Parathyroid adenoma (tissue), 2 donors: Measurements from ENCODE around the gene LCOR.

Experiments used
- H2AFZ ChIP-seq: fragments of 300-600 bp; sonication (generic); one replicate; pipeline ENCODE4 v1.7.0; 2017; ENCODE audit warnings: antibody characterized with exemption, mild to moderate bottlenecking
- H3K27ac ChIP-seq: fragments of 300-600 bp; sonication (generic); one replicate; pipeline ENCODE4 v1.7.0; 2017
- H3K27me3 ChIP-seq: fragments of 300-600 bp; sonication (generic); one replicate; pipeline ENCODE4 v1.7.0; 2017; ENCODE audit warnings: low read length; ENCODE audit not compliant: control insufficient read depth, insufficient read depth
- H3K36me3 ChIP-seq: fragments of 300-600 bp; sonication (generic); one replicate; pipeline ENCODE4 v1.7.0; 2017; ENCODE audit warnings: low read length; ENCODE audit not compliant: control insufficient read depth, insufficient read depth
- H3K4me1 ChIP-seq: fragments of 300-600 bp; sonication (generic); one replicate; pipeline ENCODE4 v1.7.0; 2017; ENCODE audit warnings: control low read depth
- H3K4me2 ChIP-seq: fragments of 300-600 bp; sonication (generic); one replicate; pipeline ENCODE4 v1.7.0; 2017; ENCODE audit warnings: low read length
- H3K4me3 ChIP-seq: fragments of 300-600 bp; sonication (generic); one replicate; pipeline ENCODE4 v1.7.0; 2017; ENCODE audit warnings: low read depth, low read length
- H3K79me2 ChIP-seq: fragments of 300-600 bp; sonication (generic); one replicate; pipeline ENCODE4 v1.7.0; 2017; ENCODE audit warnings: control low read depth
- H3K9ac ChIP-seq: fragments of 300-600 bp; sonication (generic); one replicate; pipeline ENCODE4 v1.7.0; 2017; ENCODE audit warnings: mild to moderate bottlenecking
- H3K9me3 ChIP-seq: fragments of 300-600 bp; sonication (generic); one replicate; pipeline ENCODE4 v1.7.0; 2017; ENCODE audit warnings: low read length; ENCODE audit not compliant: control insufficient read depth
- TF ChIP-seq, protein P1 (sequence below): fragments of 300-600 bp; sonication (generic); IDR thresholded peaks from one replicate; pipeline ENCODE4 v1.7.0; 2017; ENCODE audit warnings: antibody characterized with exemption, mild to moderate bottlenecking
- donor health status: primary hyperparathyroidism.

The LCOR gene

DNA sequence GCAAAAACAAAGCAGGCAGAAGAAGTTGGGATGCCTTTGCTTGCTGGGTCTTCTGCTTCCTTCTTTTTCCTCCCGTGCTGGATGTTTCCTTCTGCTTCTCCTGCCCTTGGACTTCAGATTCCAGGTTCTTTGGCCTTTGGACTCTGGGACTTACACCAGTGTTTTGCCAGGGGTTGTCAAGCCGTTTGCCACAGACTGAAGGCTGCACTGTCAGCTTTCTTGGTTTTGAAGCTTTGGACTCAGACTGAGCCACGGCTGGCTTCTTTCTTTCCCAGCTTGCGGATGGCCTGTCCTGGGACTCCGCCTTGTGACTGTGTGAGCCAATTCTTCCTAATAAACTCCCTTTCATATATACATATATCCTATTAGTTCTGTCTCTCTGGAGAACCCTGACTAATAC is 11.3 kb upstream of the LCOR start:
- no peak overlapping the region for H3K4me2 ChIP-seq
- TF ChIP-seq, protein P1, sequence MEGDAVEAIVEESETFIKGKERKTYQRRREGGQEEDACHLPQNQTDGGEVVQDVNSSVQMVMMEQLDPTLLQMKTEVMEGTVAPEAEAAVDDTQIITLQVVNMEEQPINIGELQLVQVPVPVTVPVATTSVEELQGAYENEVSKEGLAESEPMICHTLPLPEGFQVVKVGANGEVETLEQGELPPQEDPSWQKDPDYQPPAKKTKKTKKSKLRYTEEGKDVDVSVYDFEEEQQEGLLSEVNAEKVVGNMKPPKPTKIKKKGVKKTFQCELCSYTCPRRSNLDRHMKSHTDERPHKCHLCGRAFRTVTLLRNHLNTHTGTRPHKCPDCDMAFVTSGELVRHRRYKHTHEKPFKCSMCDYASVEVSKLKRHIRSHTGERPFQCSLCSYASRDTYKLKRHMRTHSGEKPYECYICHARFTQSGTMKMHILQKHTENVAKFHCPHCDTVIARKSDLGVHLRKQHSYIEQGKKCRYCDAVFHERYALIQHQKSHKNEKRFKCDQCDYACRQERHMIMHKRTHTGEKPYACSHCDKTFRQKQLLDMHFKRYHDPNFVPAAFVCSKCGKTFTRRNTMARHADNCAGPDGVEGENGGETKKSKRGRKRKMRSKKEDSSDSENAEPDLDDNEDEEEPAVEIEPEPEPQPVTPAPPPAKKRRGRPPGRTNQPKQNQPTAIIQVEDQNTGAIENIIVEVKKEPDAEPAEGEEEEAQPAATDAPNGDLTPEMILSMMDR: no peak
- no peak overlapping the region for H2AFZ ChIP-seq
- H3K4me1 ChIP-seq: no peaks in the 10 kb centered on the region
- H3K9me3 ChIP-seq: no peaks in the 10 kb centered on the region
- H3K9ac ChIP-seq: no peak overlapping the region
- no peaks in the 10 kb centered on the region for H3K27me3 ChIP-seq
- no peak overlapping the region for H3K27ac ChIP-seq
- H3K79me2 ChIP-seq: no peaks in the 10 kb centered on the region
- H3K36me3 ChIP-seq: no peaks in the 10 kb centered on the region
- H3K4me3 ChIP-seq: no peak overlapping the region

DNA sequence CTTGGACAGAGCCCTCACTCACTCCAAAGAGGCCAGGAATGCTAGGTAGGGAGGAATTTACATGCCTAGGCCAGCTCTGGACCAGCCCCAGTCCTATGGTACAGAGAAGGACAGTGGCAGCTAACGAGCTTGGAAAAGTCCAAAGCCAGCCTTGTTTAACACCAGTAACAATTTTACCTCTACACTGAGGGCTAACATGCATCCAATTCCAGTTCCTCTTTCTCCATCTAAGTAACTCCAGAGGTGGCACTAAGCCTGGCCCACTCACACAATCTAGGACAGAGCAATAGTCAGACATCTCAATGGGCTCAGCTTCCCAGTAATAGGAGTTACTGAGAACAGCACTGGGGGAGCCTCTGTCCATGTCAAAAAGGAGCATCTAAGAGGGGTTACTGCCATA is 5.7 kb upstream of the LCOR start:
- H3K27ac ChIP-seq: no peak overlapping the region
- no peak overlapping the region for H3K4me2 ChIP-seq
- H2AFZ ChIP-seq: no peak overlapping the region
- H3K27me3 ChIP-seq: no peaks in the 10 kb centered on the region
- no peaks in the 10 kb centered on the region for H3K9me3 ChIP-seq
- H3K4me3 ChIP-seq: no peak overlapping the region
- no peaks in the 10 kb centered on the region for H3K36me3 ChIP-seq
- peaks cover 3% of the 10 kb centered on the region for H3K4me1 ChIP-seq
- TF ChIP-seq, protein P1: no peak
- no peak overlapping the region for H3K9ac ChIP-seq
- H3K79me2 ChIP-seq: no peaks in the 10 kb centered on the region

DNA sequence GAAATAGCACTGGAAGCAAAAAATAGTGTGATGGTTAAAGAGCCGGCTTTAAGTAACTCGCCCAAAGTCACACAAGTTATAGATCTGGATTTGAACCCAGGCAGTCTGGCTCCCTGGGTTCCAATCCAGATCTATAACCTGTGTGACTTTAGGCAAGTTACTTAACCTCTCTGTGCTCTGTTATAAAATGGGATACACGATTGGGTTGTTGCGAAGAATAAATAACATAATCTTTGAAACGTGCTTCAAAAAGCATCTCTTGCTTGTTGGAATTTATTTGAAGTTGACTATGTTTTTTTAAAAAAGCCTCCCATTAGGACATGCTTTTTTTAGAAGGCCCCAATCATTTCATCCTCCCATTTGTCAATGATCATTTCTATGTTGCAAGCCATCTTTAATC is 3.5 kb upstream of the LCOR start:
- Histone ChIP-seq H3K4me1 (peaks cover 4% of the 10 kb centered on the region), H3K27me3 (no peaks in the 10 kb centered on the region), H3K4me2 (no peak overlapping the region), H3K9ac (no peak overlapping the region), H2AFZ (no peak overlapping the region), H3K27ac (no peak overlapping the region), H3K4me3 (no peak overlapping the region), H3K79me2 (no peaks in the 10 kb centered on the region), H3K36me3 (no peaks in the 10 kb centered on the region), H3K9me3 (no peaks in the 10 kb centered on the region)
- TF ChIP-seq, protein P1: no peak

DNA sequence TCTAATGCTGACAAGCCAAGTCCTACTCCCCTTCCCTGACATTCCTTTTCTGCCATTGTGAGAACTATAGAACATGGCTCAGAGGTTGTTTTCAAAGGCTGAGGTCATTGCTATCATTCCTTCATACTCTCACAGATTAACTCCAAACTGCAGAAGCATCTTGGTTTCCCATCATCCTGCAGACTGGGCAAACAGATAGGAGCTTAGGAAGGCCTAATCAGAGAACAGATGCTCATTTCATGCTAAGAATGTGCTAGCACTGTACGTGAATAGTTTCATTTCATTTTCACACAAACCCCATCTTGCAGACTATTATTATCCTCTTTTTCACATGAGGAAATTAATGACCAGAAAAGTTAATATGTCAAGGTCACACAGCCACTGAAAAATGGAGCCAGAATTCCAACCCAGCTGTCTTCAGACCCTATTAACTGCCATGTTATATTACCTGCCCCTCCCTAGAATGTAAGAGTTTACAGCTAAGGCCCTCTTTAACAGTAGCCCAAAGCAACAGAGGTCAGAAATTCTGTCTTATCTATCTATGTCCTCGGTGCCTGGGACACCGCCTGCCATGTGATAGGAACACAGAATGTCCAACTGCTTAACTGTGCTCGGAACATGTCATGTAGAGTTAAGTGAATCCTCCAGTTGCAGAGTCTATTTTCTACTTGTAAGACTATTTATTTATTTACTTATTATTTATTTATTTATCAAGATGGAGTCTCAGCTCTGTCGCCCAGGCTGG is 2.9 kb upstream of the LCOR start:
- Histone ChIP-seq H3K4me2 (no peak overlapping the region), H3K4me1 (peaks cover 7% of the 10 kb centered on the region)

More for the DNA sequence above, 2.9 kb upstream of the LCOR start:
- Histone ChIP-seq H3K27ac (no peak overlapping the region), H3K9ac (no peak overlapping the region), H3K4me3 (no peak overlapping the region), H3K27me3 (no peaks in the 10 kb centered on the region), H3K36me3 (no peaks in the 10 kb centered on the region), H3K79me2 (peaks cover 2% of the 10 kb centered on the region), H2AFZ (no peak overlapping the region), H3K9me3 (no peaks in the 10 kb centered on the region)
- TF ChIP-seq, protein P1: no peak
